Medulla oblongata (tissue), 1 donor: ENCODE results near the gene STK17B.
A peak's percentile ranks its signal among the peaks of the same experiment; 100 is the strongest.
"Not testable (repeated sequence)": the region's sequence is repeated elsewhere in the genome, so short reads cannot be mapped to it uniquely, and the experiment has no call there.

Experiments
- DNase-seq: peaks from one replicate; pipeline ENCODE4 v3.0.0-alpha.2; 2015; ENCODE audit errors: extremely low spot score

The STK17B gene

DNA sequence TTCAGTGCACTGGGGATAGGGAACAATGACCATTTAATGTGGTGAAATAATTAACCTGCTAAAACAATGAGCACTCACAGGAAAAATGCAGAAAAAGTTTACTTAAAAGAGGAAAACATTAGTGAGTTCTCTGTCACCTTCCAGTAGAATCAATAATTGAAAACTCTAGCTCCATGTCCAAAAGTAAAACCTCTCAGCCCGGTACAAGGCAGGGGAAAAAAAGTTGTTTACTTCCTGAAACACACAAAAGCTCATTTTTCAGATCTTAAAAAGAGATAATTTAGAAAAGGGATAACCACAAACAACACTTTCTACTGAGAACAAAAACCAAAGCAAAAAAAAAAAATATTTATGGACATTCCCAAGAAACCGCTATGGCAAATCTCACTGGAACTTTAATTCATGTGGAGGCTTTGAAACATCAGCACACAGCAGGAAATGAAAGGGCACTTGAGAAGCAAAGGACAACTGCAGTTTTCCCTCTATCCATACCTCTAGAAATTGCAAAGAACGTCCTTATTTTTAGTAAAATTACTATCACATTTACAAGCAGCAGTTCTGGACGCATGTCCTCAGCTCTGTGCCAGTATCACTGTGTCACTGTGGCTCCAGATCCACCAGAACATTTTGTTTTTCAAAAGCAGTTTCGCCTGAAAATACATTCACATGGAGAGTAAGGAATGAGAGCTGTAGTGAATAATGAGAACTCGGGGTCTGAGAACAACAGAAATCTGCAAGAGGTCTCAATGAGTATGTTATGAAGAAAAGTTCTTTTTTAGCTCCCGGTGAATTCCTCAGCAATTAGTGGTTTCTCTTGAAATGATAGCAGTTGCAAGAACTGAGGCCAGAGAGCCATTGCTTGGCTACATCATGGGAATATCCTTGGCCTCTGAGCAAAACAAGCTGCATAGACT, 58.1 kb downstream of the STK17B start:
- peak; percentile 35 for DNase-seq

DNA sequence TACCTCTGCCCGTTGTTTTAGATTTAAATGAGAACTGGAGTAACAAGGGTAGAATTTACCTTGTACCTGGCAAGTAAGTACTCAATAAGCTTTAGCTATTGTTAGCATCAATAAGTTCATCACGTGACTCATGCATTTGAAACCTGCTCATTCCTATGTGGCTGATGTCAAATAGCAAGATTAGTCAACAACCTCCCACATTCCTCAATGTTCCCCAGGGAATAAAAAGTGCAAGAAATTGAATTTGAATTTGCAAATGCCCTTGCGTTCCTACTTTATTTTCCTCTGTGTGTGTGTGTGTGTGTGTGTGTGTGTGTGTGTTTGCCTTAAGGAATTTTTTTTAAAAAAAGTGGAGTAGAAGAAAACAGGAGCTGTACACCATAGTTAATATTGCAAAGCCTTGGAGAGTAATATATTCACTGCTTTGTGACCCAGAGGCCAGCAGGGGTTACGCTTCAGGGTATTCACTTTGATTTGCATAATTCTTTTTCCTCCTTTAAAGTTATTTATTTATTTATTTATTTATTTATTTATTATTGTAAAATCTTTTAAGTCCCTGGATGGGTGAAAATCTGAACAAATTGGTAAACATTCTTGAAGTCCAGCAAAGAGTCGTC, 58.9 kb downstream of the STK17B start:
- DNase-seq: no peak

DNA sequence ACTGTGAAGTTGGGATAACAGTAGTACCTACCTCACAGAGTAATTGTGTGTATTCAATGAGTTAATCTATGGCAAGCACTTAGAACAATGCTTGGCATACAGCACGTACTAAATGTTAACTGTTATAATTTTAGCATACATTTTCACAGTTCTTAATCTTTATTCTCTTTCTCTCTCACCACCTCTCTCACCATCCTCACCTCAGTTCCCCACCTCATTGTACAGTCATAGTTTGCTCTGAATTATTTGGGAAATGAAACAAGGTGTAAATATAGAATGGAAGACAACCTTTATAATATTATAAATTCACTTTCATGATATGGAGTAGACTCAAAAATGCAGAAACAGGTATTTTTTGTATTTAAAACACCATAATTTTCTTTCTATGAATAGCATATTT, 62.8 kb downstream of the STK17B start:
- DNase-seq: no peak

- DNase-seq: no peak
Observed at GRCh38 chr2:196105951-196106350, 65.4 kb downstream of the STK17B start.

- DNase-seq: no peak
Observed at GRCh38 chr2:196104066-196104465, 67.3 kb downstream of the STK17B start.

DNA sequence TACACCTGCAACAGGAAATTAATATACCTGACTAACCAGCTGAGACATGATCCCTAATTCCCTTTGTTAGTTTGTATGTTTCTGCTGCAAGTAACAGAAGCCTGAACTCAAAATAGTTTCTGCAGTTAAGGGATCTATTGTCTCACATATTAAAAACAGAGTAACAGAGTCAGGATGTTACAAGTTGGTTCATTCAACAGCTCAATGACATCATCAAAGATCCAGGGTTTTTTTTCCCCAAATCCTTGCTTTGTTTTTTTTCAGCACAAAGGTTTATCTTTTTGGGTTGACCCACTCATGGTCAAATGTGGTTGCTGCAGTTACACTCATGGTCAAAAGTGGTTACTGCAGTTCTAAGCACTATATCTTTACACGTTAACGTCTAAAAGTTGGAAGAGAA, 67.8 kb downstream of the STK17B start:
- DNase-seq: no peak

- DNase-seq: no peak
Observed at GRCh38 chr2:196101325-196101991, 69.9 kb downstream of the STK17B start.

- DNase-seq: no peak
Observed at GRCh38 chr2:196099916-196100315, 71.5 kb downstream of the STK17B start.

GRCh38 chr2:196097864-196098660, 73.3 kb downstream of the STK17B start:
- no peak for DNase-seq

GRCh38 chr2:196096982-196097745, 74.2 kb downstream of the STK17B start:
- no peak for DNase-seq

DNA sequence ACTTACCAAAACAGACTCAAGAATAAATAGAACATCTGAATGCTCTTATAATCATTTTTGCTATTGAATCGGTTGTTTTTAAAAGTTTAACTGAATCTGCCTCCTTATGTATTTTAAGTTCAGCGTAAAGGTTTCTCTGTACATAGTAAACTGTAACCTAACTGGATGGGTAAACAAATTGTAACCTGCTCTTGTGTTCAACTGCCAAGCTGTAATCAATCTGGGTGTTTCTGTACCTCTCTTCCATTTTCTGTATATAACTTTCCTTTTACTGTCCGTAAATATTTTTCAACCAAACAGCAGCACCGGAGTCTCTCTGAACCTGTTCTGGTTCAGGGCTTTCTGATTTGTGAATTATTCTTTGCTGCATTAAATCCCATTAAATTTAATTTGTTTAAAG, 75.1 kb downstream of the STK17B start:
- DNase-seq: no peak

DNA sequence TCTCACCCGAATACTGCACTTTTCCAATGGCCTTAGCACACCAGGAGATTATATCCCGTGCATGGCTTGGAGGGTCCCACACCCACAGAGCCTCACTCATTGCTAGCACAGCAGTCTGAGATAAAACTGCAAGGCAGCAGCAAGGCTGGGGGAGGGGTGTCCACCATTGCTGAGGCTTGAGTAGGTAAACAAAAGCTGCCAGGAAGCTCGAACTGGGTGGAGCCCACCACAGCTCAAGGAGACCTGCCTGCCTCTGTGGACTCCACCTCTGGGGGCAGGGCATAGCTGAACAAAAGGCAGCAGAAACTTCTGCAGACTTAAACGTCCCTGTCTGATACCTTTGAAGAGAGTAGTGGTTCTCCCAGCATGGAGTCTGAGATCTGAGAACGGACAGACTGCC, 81.9 kb downstream of the STK17B start:
- DNase-seq: not testable (repeated sequence)

GRCh38 chr2:196088203-196088602, 83.2 kb downstream of the STK17B start:
- no peak for DNase-seq

DNA sequence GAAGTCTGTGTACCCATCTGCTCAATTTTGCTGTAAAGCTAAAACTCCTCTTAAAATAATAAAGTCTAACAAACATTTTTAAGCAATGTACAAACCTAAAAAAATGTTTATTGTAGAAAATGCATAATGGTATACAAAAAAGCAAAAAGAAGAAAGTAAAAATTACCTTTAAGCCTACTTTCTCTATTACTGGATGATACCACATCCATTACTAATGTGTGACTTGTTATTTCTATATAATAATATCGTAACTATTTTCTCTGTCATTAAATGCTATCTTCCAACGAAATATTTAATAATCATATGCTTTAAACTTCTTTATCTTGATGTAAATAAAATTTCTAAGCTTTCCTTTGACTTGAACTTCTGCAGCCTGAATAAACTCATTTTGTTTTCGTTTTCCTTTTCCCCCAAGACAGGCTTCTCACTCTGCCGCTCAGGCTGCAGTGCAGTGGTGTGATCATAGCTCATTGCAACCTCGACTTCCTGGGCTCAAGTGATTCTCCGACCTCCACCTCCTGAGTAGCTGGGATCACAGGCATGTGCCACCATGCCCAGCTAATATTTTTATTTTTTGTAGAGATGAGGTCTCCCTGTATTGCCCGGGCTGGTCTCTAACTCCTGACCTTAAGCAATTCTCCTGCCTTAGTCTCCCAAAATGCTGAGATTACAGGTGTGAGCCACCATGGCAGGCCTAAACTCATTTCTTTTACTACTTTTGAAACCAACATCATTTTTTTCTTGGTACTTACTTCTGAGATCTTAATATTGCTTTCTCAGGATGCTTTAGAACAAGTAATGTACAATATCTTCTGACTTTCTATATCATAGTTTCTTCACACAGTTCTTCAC, 84.6 kb downstream of the STK17B start:
- no peak for DNase-seq

DNA sequence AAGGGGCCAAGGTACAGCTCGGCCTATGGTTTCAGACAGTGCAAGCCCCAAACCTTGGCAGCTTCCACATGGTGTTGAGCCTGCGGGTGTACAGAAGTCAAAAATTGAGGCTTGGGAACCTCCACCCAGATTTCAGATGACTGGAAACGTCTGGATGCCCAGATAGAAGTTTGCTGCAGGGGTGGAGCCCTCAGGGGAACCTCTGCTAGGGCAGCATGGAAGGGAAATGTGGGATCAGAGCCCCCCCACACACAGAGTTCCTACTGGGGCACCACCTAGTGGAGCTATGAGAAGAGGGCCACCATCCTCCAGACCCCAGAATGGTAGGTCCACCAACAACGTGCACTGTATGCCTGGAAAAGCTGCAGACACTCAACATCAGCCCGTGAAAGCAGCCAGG, 87.8 kb downstream of the STK17B start:
- DNase-seq: no peak
